HCT116 (cell line): ENCODE measurements around the gene COL26A1.

ENCODE experiments used
- ATF3 ChIP-seq: IDR thresholded peaks from 2 replicates; pipeline ENCODE4 v1.6.1; 2012
- CEBPB ChIP-seq: IDR thresholded peaks from 2 replicates; pipeline ENCODE4 v1.6.1; 2012; ENCODE audit warnings: low read depth
- EGR1 ChIP-seq: IDR thresholded peaks from 2 replicates; pipeline ENCODE4 v1.6.1; 2012; ENCODE audit warnings: low read depth
- POLR2A ChIP-seq: IDR thresholded peaks from 2 replicates; pipeline ENCODE4 v1.7.0; 2011; ENCODE audit warnings: borderline replicate concordance; ENCODE audit not compliant: insufficient read depth, insufficient read length; ENCODE audit errors: extremely low read depth
- POLR2AphosphoS5 ChIP-seq: IDR thresholded peaks from 2 replicates; pipeline ENCODE4 v1.6.1; 2011; ENCODE audit warnings: mild to moderate bottlenecking, low read depth, low read length, moderate library complexity
- RAD21 ChIP-seq: IDR thresholded peaks from 2 replicates; pipeline ENCODE4 v1.6.1; 2012; ENCODE audit warnings: low read depth, mild to moderate bottlenecking
- SIN3A ChIP-seq: IDR thresholded peaks from 2 replicates; pipeline ENCODE4 v1.6.1; 2012; ENCODE audit warnings: low read depth
- YY1 ChIP-seq: IDR thresholded peaks from 2 replicates; pipeline ENCODE4 v1.6.1; 2011; ENCODE audit warnings: low read length, low read depth, moderate library complexity, mild to moderate bottlenecking; ENCODE audit not compliant: insufficient replicate concordance; ENCODE audit errors: extremely low read depth
- ZFX ChIP-seq: fragments of 450-650 bp; IDR thresholded peaks from 2 replicates; pipeline ENCODE4 v1.6.1; 2017
- ZNF274 ChIP-seq: fragments of 200-500 bp; sonication (Bioruptor generic); IDR thresholded peaks from 2 replicates; pipeline ENCODE4 v1.6.1; 2014; ENCODE audit warnings: mild to moderate bottlenecking, low read depth, low read length, inconsistent platforms
- TF ChIP-seq, protein P1 (sequence below): IDR thresholded peaks from 2 replicates; pipeline ENCODE4 v1.6.1; 2012; ENCODE audit warnings: low read depth
- TF ChIP-seq, protein P2 (sequence below), 3 experiments: fragments of 200-600 bp in 1 of 3; sonication (generic) in 1 of 3; IDR thresholded peaks in 2 of 3; conservative IDR thresholded peaks in 1 of 3; 2 replicates each; pipeline ENCODE4 v1.5.1; 2012 to 2017; ENCODE audit warnings: low read depth in 2 of 3, low read length in 2 of 3, antibody characterized with exemption in 1 of 3, borderline replicate concordance in 1 of 3, control low read depth in 1 of 3, mild to moderate bottlenecking in 1 of 3, mixed read lengths in 1 of 3, mixed run types in 1 of 3, moderate library complexity in 1 of 3; ENCODE audit not compliant: insufficient read depth in 1 of 3
- TF ChIP-seq, protein P3 (sequence below): IDR thresholded peaks from 2 replicates; pipeline ENCODE4 v1.6.1; 2012

DNA sequence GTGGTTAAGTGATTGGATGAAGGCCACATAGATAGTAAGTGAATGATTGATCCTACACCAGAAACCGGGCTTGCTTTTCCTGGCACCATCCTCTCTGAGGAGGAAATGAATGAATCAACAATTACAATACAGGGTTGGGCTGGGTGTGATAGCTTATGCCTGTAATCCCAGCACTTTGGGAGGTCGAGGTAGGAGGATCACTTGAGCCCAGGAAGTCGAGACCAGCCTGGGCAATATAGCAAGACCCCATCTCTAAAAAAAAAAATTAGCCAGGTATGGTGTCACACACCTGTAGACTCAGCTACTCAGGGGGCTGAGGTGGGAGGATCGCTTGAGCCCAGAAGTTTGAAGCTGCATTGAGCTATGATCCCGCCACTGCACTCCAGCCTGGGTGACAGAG is 111.5 kb downstream of the COL26A1 start:
- TF ChIP-seq, protein P1, sequence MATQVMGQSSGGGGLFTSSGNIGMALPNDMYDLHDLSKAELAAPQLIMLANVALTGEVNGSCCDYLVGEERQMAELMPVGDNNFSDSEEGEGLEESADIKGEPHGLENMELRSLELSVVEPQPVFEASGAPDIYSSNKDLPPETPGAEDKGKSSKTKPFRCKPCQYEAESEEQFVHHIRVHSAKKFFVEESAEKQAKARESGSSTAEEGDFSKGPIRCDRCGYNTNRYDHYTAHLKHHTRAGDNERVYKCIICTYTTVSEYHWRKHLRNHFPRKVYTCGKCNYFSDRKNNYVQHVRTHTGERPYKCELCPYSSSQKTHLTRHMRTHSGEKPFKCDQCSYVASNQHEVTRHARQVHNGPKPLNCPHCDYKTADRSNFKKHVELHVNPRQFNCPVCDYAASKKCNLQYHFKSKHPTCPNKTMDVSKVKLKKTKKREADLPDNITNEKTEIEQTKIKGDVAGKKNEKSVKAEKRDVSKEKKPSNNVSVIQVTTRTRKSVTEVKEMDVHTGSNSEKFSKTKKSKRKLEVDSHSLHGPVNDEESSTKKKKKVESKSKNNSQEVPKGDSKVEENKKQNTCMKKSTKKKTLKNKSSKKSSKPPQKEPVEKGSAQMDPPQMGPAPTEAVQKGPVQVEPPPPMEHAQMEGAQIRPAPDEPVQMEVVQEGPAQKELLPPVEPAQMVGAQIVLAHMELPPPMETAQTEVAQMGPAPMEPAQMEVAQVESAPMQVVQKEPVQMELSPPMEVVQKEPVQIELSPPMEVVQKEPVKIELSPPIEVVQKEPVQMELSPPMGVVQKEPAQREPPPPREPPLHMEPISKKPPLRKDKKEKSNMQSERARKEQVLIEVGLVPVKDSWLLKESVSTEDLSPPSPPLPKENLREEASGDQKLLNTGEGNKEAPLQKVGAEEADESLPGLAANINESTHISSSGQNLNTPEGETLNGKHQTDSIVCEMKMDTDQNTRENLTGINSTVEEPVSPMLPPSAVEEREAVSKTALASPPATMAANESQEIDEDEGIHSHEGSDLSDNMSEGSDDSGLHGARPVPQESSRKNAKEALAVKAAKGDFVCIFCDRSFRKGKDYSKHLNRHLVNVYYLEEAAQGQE = no peak
- TF ChIP-seq EGR1 = no peak
- TF ChIP-seq, protein P2, sequence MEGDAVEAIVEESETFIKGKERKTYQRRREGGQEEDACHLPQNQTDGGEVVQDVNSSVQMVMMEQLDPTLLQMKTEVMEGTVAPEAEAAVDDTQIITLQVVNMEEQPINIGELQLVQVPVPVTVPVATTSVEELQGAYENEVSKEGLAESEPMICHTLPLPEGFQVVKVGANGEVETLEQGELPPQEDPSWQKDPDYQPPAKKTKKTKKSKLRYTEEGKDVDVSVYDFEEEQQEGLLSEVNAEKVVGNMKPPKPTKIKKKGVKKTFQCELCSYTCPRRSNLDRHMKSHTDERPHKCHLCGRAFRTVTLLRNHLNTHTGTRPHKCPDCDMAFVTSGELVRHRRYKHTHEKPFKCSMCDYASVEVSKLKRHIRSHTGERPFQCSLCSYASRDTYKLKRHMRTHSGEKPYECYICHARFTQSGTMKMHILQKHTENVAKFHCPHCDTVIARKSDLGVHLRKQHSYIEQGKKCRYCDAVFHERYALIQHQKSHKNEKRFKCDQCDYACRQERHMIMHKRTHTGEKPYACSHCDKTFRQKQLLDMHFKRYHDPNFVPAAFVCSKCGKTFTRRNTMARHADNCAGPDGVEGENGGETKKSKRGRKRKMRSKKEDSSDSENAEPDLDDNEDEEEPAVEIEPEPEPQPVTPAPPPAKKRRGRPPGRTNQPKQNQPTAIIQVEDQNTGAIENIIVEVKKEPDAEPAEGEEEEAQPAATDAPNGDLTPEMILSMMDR (IDR thresholded peaks at IDR 0.05 in 2 of 3, conservative IDR thresholded peaks at IDR 0.05 in 1 of 3; ENCODE audit: borderline replicate concordance in 1 of 3, insufficient read depth in 1 of 3, low read depth in 2 of 3, low read length in 2 of 3) = no peak
- TF ChIP-seq, protein P3, sequence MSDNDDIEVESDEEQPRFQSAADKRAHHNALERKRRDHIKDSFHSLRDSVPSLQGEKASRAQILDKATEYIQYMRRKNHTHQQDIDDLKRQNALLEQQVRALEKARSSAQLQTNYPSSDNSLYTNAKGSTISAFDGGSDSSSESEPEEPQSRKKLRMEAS = no peak
- TF ChIP-seq POLR2AphosphoS5 = no peak
- no peak for TF ChIP-seq YY1
- TF ChIP-seq ZFX = no peak
- no peak for TF ChIP-seq POLR2A
- TF ChIP-seq ATF3 = no peak
- TF ChIP-seq ZNF274 = no peak
- TF ChIP-seq RAD21 = no peak
- TF ChIP-seq CEBPB = no peak
- no peak for TF ChIP-seq SIN3A
